ENCODE results near the gene CAMK1D.

DNA sequence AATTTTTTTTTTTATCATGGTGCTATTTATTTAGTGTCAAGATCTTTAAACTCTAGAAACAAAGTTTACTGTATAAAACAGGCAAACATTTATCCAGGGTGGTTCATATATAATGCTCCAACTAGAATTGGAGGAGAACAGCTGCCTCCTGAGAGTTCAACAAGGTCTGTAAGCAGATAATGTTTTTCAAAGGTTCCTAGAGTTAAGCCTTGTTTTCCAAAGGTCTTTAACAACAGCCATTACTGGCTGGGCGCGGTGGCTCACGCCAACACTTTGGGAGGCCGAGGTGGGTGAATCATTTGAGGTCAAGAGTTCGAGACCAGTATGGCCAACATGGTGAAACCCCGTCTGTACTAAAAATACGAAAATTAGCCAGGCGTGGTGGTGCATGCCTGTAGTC is 335.4 kb downstream of the CAMK1D start:
- TF ChIP-seq, protein P1, sequence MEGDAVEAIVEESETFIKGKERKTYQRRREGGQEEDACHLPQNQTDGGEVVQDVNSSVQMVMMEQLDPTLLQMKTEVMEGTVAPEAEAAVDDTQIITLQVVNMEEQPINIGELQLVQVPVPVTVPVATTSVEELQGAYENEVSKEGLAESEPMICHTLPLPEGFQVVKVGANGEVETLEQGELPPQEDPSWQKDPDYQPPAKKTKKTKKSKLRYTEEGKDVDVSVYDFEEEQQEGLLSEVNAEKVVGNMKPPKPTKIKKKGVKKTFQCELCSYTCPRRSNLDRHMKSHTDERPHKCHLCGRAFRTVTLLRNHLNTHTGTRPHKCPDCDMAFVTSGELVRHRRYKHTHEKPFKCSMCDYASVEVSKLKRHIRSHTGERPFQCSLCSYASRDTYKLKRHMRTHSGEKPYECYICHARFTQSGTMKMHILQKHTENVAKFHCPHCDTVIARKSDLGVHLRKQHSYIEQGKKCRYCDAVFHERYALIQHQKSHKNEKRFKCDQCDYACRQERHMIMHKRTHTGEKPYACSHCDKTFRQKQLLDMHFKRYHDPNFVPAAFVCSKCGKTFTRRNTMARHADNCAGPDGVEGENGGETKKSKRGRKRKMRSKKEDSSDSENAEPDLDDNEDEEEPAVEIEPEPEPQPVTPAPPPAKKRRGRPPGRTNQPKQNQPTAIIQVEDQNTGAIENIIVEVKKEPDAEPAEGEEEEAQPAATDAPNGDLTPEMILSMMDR (IDR thresholded peaks at IDR 0.05), result no peak
- TF ChIP-seq POLR2A (IDR thresholded peaks at IDR 0.05), result no peak

Measured in heart left ventricle (tissue), 13 donors.